PFSK-1 (cell line): ENCODE results near the gene PSORS1C1.

ENCODE experiments used
- POLR2AphosphoS5 ChIP-seq: IDR thresholded peaks from 2 replicates; pipeline ENCODE4 v1.6.1; 2012; ENCODE audit warnings: low read depth, mild to moderate bottlenecking, control low read depth, low read length, moderate library complexity
- REST ChIP-seq, 2 experiments: IDR thresholded peaks; 2 replicates each; pipeline versions ENCODE4 v1.6.1 to v1.8.0; 2011 to 2012; ENCODE audit warnings: low read depth in 2 of 2, low read length in 2 of 2, control low read depth in 1 of 2, inconsistent platforms in 1 of 2, mild to moderate bottlenecking in 1 of 2, moderate library complexity in 1 of 2; ENCODE audit not compliant: insufficient read depth in 1 of 2
- SIN3A ChIP-seq: IDR thresholded peaks from 2 replicates; pipeline ENCODE4 v1.6.1; 2012; ENCODE audit warnings: mild to moderate bottlenecking, low read length, moderate library complexity, borderline replicate concordance; ENCODE audit not compliant: insufficient read depth
- TAF1 ChIP-seq: IDR thresholded peaks from 2 replicates; pipeline ENCODE4 v1.6.1; 2012; ENCODE audit warnings: low read length, control low read depth, borderline replicate concordance; ENCODE audit not compliant: insufficient read depth

GRCh38 chr6:31121131-31121790 is 6.7 kb downstream of the PSORS1C1 start:
- TF ChIP-seq SIN3A (no peak), POLR2AphosphoS5 (no peak), TAF1 (no peak), REST (IDR thresholded peaks at IDR 0.05; ENCODE audit: insufficient read depth in 1 of 2, low read depth in 2 of 2, low read length in 2 of 2) (no peak)
